DMS153 treated with DMSO at 0.1 percent for 48 hours (cell line): ENCODE measurements around the gene GGT6.

Experiments used
- DNase-seq: peaks from one replicate; lab custom pipeline; 2025; ENCODE audit not compliant: unreplicated experiment; lab: John Stamatoyannopoulos, UW

GGT6 gene

GRCh38 chr17:4554441-4554996 lies 5.9 kb downstream of the GGT6 start:
- DNase-seq: no peak

- no peak for DNase-seq
These were observed 6.7 kb downstream of the GGT6 start for GRCh38 chr17:4553669-4554068.

- DNase-seq: no peak
These were observed 8.4 kb downstream of the GGT6 start for GRCh38 chr17:4551796-4552525.

GRCh38 chr17:4551141-4551540 lies 9.2 kb downstream of the GGT6 start:
- DNase-seq: no peak

- DNase-seq: no peak
These were observed 9.8 kb downstream of the GGT6 start for GRCh38 chr17:4550534-4551039.

GRCh38 chr17:4549781-4550533 lies 10.4 kb downstream of the GGT6 start:
- DNase-seq: no peak

- no peak for DNase-seq
These were observed 11.5 kb downstream of the GGT6 start for GRCh38 chr17:4548721-4549531.

- DNase-seq: no peak
These were observed 12.3 kb downstream of the GGT6 start for GRCh38 chr17:4548061-4548461.

GRCh38 chr17:4547118-4547906 lies 13.1 kb downstream of the GGT6 start:
- no peak for DNase-seq

- DNase-seq: no peak
These were observed 15.0 kb downstream of the GGT6 start for GRCh38 chr17:4545217-4545951.

GRCh38 chr17:4544951-4545216 lies 15.5 kb downstream of the GGT6 start:
- no peak for DNase-seq

GRCh38 chr17:4544135-4544950 lies 16.0 kb downstream of the GGT6 start:
- no peak for DNase-seq

GRCh38 chr17:4543557-4544026 lies 16.8 kb downstream of the GGT6 start:
- DNase-seq: no peak

GRCh38 chr17:4542726-4543191 lies 17.6 kb downstream of the GGT6 start:
- no peak for DNase-seq

GRCh38 chr17:4542003-4542725 lies 18.2 kb downstream of the GGT6 start:
- DNase-seq: no peak

GRCh38 chr17:4541328-4542002 lies 18.9 kb downstream of the GGT6 start:
- no peak for DNase-seq

GRCh38 chr17:4540687-4541327 lies 19.6 kb downstream of the GGT6 start:
- no peak for DNase-seq
